ENCODE measurements around the gene CREBRF. TPM values are rescaled to one million over a fixed set of nuclear protein-coding genes. Genes with fewer than 3 reads are reported as not detected.
"Not testable (repeated sequence)": the region's sequence is repeated elsewhere in the genome, so short reads cannot be mapped to it uniquely, and the experiment has no call there.

Gene CREBRF
- total and polyA plus RNA-seq, 7 experiments from 2014 or later = 18.9 to 105 (median 100) TPM

DNA sequence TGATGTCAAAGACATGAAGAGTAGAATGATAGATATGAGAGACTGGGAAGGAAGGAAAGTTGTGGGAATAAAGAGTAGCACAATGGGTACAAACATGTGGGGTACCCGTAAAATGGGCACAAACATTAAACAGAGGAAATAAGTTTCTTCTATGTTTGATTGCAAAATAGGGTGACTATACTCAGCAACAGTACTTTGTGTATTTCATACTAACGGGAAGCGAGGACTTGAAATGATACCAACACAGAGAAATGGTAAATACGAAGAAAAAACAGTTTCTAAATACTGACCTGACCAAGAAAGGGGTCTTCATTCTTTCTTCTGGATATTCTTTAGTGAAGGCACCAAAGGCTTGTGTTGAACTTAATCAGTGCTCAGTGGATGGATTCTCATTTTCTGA, 41.5 kb upstream of the CREBRF start:
- no peak overlapping the region for H3K4me3 ChIP-seq (ENCODE audit: low read length)
- ChIA-PET POLR2A (interaction anchor here (1.8 to 2.6 kb wide), 2 partner anchors 20 to 43 kb away, joined by 5 to 8 read pairs; no protein-coding TSS in a partner anchor), CTCF (no interaction called here)
- no peaks in the 10 kb centered on the region for H3K4me1 ChIP-seq (ENCODE audit: control insufficient read depth in 2 of 2, insufficient read depth in 2 of 2, low read length in 2 of 2)
- H3K27me3 ChIP-seq (ENCODE audit: control insufficient read depth in 2 of 2, insufficient read depth in 2 of 2, low read length in 2 of 2) = no peaks in the 10 kb centered on the region
- peaks cover 0 to 7% (median 4%) of the 10 kb centered on the region in 3 experiments for H3K36me3 ChIP-seq (ENCODE audit: control insufficient read depth in 2 of 3, insufficient read depth in 3 of 3, low read length in 3 of 3)
- DNase-seq = no peak
- intact Hi-C loops (cut with micrococcal nuclease) = no loop called here
- Mint-ChIP-seq H3K4me1 (peaks cover 31 to 79% (median 65%) of the 10 kb centered on the region in 7 donors), H3K27me3 (no peaks in the 10 kb centered on the region), H3K36me3 (peaks cover 0 to 20% (median 6%) of the 10 kb centered on the region in 5 donors), H3K4me3 (no peak overlapping the region), H3K27ac (peak overlapping the region in 8 of 9 donors; percentile 0 to 87 (median 46)), H3K9me3 (no peaks in the 10 kb centered on the region)
- no peak overlapping the region for H3K27ac ChIP-seq (ENCODE audit: low read depth, low read length)
- H3K9me3 ChIP-seq (ENCODE audit: control insufficient read depth in 2 of 3, low read length in 3 of 3) = no peaks in the 10 kb centered on the region
- no peak for ATAC-seq

DNA sequence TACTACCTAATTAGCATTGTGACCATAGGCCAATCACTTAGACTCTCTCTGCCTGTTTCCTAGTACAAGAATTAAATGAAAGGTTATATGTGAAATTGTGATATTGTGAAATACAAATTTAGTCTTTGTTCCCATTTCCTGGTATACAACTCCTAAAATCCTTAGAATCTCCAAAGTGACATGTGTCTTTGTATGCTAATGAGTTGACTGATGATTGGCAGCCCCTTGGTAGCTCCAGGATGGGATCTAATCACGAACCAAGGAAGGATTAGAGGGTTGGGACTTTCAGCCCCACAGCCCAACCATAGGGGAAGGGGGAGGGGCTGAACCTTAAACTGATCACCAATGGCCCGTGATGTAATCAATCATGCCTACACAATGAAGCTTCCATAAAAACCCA, 41.0 kb upstream of the CREBRF start:
- H3K9me3 ChIP-seq (ENCODE audit: control insufficient read depth in 2 of 3, low read length in 3 of 3) = no peaks in the 10 kb centered on the region

DNA sequence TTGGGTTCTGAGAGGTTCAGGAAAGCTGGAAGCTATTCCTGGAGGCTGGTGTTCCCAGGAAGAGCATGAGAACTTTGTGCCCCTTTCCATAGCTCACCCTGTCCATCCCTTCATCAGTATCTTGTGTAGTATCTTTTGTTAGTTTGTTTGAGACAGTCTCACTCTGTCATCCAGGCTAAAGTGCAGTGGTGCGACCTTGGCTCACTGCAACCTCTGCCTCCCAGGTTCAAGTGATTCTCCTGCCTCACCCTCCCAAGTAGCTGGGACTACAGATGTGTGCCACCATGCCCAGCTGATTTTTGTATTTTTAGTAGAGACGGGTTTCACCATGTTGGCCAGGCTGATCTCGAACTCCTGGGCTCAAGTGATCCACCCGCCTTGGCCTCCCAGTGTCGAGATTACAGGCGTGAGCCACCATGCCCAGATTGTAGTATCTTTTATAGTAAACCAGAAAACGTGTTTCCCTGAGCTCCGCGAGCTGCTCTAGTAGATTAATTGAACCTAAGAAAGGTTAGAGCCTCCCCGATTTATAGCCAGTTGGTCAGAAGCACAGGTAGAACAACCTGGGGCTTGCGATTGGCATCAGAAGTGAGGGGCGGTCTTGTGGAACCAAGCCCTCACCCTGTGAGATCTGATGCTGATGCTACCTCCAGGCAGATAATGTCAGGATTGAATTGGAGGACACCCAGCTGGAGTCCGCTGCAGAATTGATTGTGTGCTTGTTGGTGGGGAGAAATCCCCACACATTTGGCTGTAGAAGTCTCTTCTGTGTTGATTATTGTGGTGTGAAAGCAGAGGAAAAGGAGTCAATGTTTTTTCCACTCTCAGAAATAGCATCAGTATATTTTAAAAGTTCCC, 40.3 kb upstream of the CREBRF start:
- no peaks in the 10 kb centered on the region for H3K27me3 ChIP-seq (ENCODE audit: control insufficient read depth in 2 of 2, insufficient read depth in 2 of 2, low read length in 2 of 2)
- no peak overlapping the region for H3K4me3 ChIP-seq (ENCODE audit: low read length)
- H3K9me3 Mint-ChIP-seq = no peaks in the 10 kb centered on the region
- no peaks in the 10 kb centered on the region for H3K27me3 Mint-ChIP-seq
- peaks cover 0 to 18% (median 4%) of the 10 kb centered on the region in 3 experiments for H3K36me3 ChIP-seq (ENCODE audit: control insufficient read depth in 2 of 3, insufficient read depth in 3 of 3, low read length in 3 of 3)
- ATAC-seq (no peak), DNase-seq (no peak)
- ChIA-PET CTCF (interaction anchor here (0.7 kb wide), 1 partner anchor 10 kb away, joined by 3 read pairs; no protein-coding TSS in a partner anchor), POLR2A (interaction anchor here (0.7 to 2.6 kb wide), 3 partner anchors 18 to 42 kb away, joined by 3 to 8 read pairs (median 5); no protein-coding TSS in a partner anchor)
- no peaks in the 10 kb centered on the region for H3K4me1 ChIP-seq (ENCODE audit: control insufficient read depth in 2 of 2, insufficient read depth in 2 of 2, low read length in 2 of 2)
- H3K27ac Mint-ChIP-seq = peak overlapping the region; percentile 44 to 87 (median 67)
- no peak overlapping the region for H3K27ac ChIP-seq (ENCODE audit: low read depth, low read length)
- no peaks in the 10 kb centered on the region for H3K9me3 ChIP-seq (ENCODE audit: control insufficient read depth in 2 of 3, low read length in 3 of 3)
- H3K4me1 Mint-ChIP-seq = peaks cover 20 to 74% (median 60%) of the 10 kb centered on the region in 7 donors
- peaks cover 7 to 32% (median 14%) of the 10 kb centered on the region in 5 donors for H3K36me3 Mint-ChIP-seq
- intact Hi-C loops (cut with micrococcal nuclease) = no loop called here
- no peak overlapping the region for H3K4me3 Mint-ChIP-seq

More for the DNA sequence above, 41.0 kb upstream of the CREBRF start:
- Mint-ChIP-seq H3K9me3 (no peaks in the 10 kb centered on the region), H3K36me3 (peaks cover 2 to 25% (median 10%) of the 10 kb centered on the region in 5 donors), H3K4me1 (peaks cover 26 to 79% (median 66%) of the 10 kb centered on the region in 7 donors), H3K4me3 (no peak overlapping the region), H3K27ac (peak overlapping the region in 6 of 9 donors; percentile 17 to 87 (median 70)), H3K27me3 (no peaks in the 10 kb centered on the region)
- H3K27me3 ChIP-seq (ENCODE audit: control insufficient read depth in 2 of 2, insufficient read depth in 2 of 2, low read length in 2 of 2) = no peaks in the 10 kb centered on the region
- peaks cover 0 to 12% (median 4%) of the 10 kb centered on the region in 3 experiments for H3K36me3 ChIP-seq (ENCODE audit: control insufficient read depth in 2 of 3, insufficient read depth in 3 of 3, low read length in 3 of 3)
- DNase-seq (no peak), ATAC-seq (no peak)
- no peak overlapping the region for H3K4me3 ChIP-seq (ENCODE audit: low read length)
- CTCF ChIA-PET = no interaction called here
- H3K4me1 ChIP-seq (ENCODE audit: control insufficient read depth in 2 of 2, insufficient read depth in 2 of 2, low read length in 2 of 2) = no peaks in the 10 kb centered on the region
- no peak overlapping the region for H3K27ac ChIP-seq (ENCODE audit: low read depth, low read length)
- intact Hi-C loops (cut with micrococcal nuclease) = no loop called here
- POLR2A ChIA-PET = interaction anchor here (1.8 to 2.6 kb wide), 2 partner anchors 20 to 42 kb away, joined by 5 to 8 read pairs; no protein-coding TSS in a partner anchor

DNA sequence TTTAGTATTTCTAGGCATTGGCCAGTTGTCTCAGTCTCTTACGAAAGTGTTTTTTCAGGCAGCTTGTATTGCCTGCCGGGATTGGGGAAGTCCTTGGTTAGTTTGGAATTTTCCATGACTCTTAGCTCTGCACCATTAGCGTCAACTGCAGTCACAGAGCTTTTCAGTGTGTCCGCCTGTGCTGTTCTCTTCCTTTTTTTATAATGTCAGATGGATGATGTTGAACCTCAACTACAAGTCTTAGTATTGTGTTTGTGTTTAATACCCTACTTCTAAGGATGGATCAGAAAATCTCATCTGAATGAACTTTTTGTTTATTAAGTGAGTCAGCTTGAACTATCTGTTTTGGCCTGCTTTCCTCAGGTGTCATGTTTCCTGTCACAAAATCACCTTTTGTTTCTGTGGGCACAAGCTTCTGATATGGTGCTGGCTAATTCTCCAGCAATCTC, 39.5 kb upstream of the CREBRF start:
- Mint-ChIP-seq H3K4me1 (peaks cover 20 to 70% (median 58%) of the 10 kb centered on the region in 7 donors), H3K4me3 (no peak overlapping the region), H3K36me3 (peaks cover 12 to 39% (median 21%) of the 10 kb centered on the region in 5 donors), H3K9me3 (no peaks in the 10 kb centered on the region), H3K27me3 (no peaks in the 10 kb centered on the region), H3K27ac (peak overlapping the region in 8 of 9 donors; percentile 37 to 87 (median 62))
- no peaks in the 10 kb centered on the region for H3K27me3 ChIP-seq (ENCODE audit: control insufficient read depth in 2 of 2, insufficient read depth in 2 of 2, low read length in 2 of 2)
- intact Hi-C loops (cut with micrococcal nuclease) = no loop called here
- H3K4me3 ChIP-seq (ENCODE audit: low read length) = no peak overlapping the region
- ChIA-PET POLR2A (interaction anchor here (0.6 to 2.6 kb wide), 4 partner anchors 17 to 55 kb away, joined by 3 to 8 read pairs (median 3); no protein-coding TSS in a partner anchor), CTCF (interaction anchor here (0.7 kb wide), 1 partner anchor 9 kb away, joined by 3 read pairs; no protein-coding TSS in a partner anchor)
- DNase-seq (no peak), ATAC-seq (no peak)
- H3K4me1 ChIP-seq (ENCODE audit: control insufficient read depth in 2 of 2, insufficient read depth in 2 of 2, low read length in 2 of 2) = no peaks in the 10 kb centered on the region
- H3K27ac ChIP-seq (ENCODE audit: low read depth, low read length) = no peak overlapping the region
- H3K36me3 ChIP-seq (ENCODE audit: control insufficient read depth in 2 of 3, insufficient read depth in 3 of 3, low read length in 3 of 3) = peaks cover 0 to 26% (median 4%) of the 10 kb centered on the region in 3 experiments
- H3K9me3 ChIP-seq (ENCODE audit: control insufficient read depth in 2 of 3, low read length in 3 of 3) = no peaks in the 10 kb centered on the region

DNA sequence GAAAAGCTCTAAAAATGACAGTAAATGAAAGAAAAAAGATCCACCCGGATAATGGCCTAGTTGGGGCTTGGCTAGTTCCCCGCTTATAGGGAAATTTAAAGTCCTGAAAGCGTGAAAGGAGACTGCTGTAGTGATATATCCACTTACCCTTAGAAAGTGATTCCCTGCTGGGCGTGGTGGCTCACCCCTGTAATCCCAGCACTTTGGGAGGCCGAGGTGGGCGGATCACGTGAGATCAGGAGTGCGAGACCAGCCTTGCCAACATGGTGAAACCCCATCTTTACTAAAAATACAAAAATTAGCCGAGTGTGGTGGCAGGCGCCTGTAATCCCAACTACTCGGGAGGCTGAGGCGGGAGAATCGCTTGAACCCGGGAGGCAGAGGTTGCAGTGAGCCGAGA, 39.1 kb upstream of the CREBRF start:
- H3K4me3 ChIP-seq (ENCODE audit: low read length); ATAC-seq; H3K4me3 Mint-ChIP-seq; H3K9me3 ChIP-seq (ENCODE audit: control insufficient read depth in 2 of 3, low read length in 3 of 3); DNase-seq; H3K4me1 ChIP-seq (ENCODE audit: control insufficient read depth in 2 of 2, insufficient read depth in 2 of 2, low read length in 2 of 2); H3K27ac ChIP-seq (ENCODE audit: low read depth, low read length); H3K27me3 ChIP-seq (ENCODE audit: control insufficient read depth in 2 of 2, insufficient read depth in 2 of 2, low read length in 2 of 2); intact Hi-C loops (cut with micrococcal nuclease); H3K27me3 Mint-ChIP-seq; H3K9me3 Mint-ChIP-seq: not testable (repeated sequence)
- ChIA-PET CTCF (interaction anchor here (0.6 kb wide), 1 partner anchor 275 kb away, joined by 10 read pairs; no protein-coding TSS in a partner anchor), POLR2A (interaction anchor here (0.6 to 2.6 kb wide), 3 partner anchors 26 to 55 kb away, joined by 3 to 8 read pairs (median 3); no protein-coding TSS in a partner anchor)
- H3K36me3 ChIP-seq (ENCODE audit: control insufficient read depth in 2 of 3, insufficient read depth in 3 of 3, low read length in 3 of 3) = peaks cover 0 to 30% (median 4%) of the 10 kb centered on the region in 3 experiments
- Mint-ChIP-seq H3K27ac (peak overlapping the region in 7 of 9 donors; percentile 37 to 87 (median 56)), H3K36me3 (peaks cover 12 to 39% (median 23%) of the 10 kb centered on the region in 5 donors), H3K4me1 (peaks cover 23 to 68% (median 54%) of the 10 kb centered on the region in 7 donors)

DNA sequence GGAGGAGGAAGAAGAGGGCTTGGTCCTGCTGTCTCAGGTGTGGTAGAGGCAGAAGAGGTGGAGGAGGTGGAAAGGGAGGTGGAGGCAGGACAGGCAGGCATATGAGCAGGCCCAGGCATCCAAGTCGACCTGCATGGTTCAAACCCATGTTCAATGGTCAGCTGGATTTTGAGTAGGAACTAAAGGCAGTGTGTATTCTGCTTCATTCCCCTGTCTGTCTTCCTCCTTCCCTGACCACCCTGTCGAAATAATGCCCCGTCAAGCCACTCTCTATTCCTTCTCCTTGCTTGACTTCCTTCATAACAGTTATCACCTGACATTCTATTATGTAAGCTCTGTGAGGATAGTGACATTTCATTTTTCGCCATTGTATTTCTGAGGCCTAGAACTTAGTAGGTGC, 37.8 kb upstream of the CREBRF start:
- no peaks in the 10 kb centered on the region for H3K4me1 ChIP-seq (ENCODE audit: control insufficient read depth in 2 of 2, insufficient read depth in 2 of 2, low read length in 2 of 2)
- ChIA-PET CTCF (interaction anchor here (0.6 kb wide), 1 partner anchor 63 kb away, joined by 3 read pairs; no protein-coding TSS in a partner anchor), POLR2A (no interaction called here)
- peaks cover 25 to 62% (median 48%) of the 10 kb centered on the region in 7 donors for H3K4me1 Mint-ChIP-seq
- no peak overlapping the region for H3K27ac ChIP-seq (ENCODE audit: low read depth, low read length)
- no peak overlapping the region for H3K4me3 ChIP-seq (ENCODE audit: low read length)
- intact Hi-C loops (cut with micrococcal nuclease) = no loop called here
- peaks cover 0 to 36% (median under 1%) of the 10 kb centered on the region in 3 experiments for H3K36me3 ChIP-seq (ENCODE audit: control insufficient read depth in 2 of 3, insufficient read depth in 3 of 3, low read length in 3 of 3)
- peaks cover 12 to 42% (median 26%) of the 10 kb centered on the region in 5 donors for H3K36me3 Mint-ChIP-seq
- no peaks in the 10 kb centered on the region for H3K9me3 ChIP-seq (ENCODE audit: control insufficient read depth in 2 of 3, low read length in 3 of 3)
- no peaks in the 10 kb centered on the region for H3K27me3 Mint-ChIP-seq
- peak; percentile 36 for ATAC-seq
- no peaks in the 10 kb centered on the region for H3K27me3 ChIP-seq (ENCODE audit: control insufficient read depth in 2 of 2, insufficient read depth in 2 of 2, low read length in 2 of 2)
- DNase-seq = no peak
- H3K27ac Mint-ChIP-seq = peak overlapping the region in 7 of 9 donors; percentile 7 to 87 (median 27)
- no peaks in the 10 kb centered on the region for H3K9me3 Mint-ChIP-seq
- H3K4me3 Mint-ChIP-seq = no peak overlapping the region

Data from naive thymus-derived CD4-positive, alpha-beta T cell (primary cell).